Measurements from ENCODE around the gene ALKBH6. TPM values are rescaled to one million over a fixed set of nuclear protein-coding genes. Genes with fewer than 3 reads are reported as not detected.

ALKBH6 gene
- total and polyA plus RNA-seq, 2 of the 13 experiments (the other 11 are each of a cell fraction or from before 2014, with no cell fraction given) = 13.7 to 18.1 TPM

DNA sequence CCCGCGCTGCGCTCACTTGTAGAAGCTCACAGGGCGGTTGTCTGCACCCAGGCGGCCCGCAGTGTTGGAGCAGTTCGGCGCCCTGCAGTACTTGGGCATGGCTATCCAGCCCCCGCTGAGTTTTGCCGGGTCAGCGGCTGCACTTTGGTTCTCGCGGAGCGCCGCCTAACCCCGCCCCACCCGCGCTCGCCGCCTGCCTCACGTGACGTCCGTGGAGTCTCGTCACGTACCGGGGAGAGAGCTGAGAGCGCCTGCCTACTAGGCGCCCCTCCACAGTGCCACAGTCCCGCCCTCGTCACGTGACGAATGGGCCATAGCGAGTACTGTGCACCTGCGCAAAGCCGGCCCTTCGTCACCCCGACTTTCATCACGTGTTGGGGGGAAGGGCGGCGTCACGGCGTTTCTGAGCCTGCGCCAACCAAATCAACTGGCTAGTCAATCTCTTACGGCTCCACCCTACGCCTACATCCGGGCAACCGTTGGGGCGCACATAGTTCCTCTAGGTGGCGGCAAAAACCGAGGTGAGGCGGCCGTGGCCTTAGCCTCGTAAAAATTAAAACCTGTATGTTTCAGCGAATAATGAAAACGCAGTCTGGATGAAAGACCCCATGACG, 40.2 kb upstream of the ALKBH6 start, which contains the start of gene THAP8 (continued):
- TF ChIP-seq PRPF4 (IDR thresholded peaks at IDR 0.05; ENCODE audit: low read depth, low read length, poor library complexity, severe bottlenecking) (no peak), ZNF260 (CRISPR knock-in tag; IDR thresholded peaks at IDR 0.05; ENCODE audit: borderline replicate concordance, low read depth) (no peak), ZNF589 (CRISPR knock-in tag; conservative IDR thresholded peaks at IDR 0.05) (peak; percentile 51; the same call in 1 of the 2 replicates), SNRNP70 (IDR thresholded peaks at IDR 0.05; ENCODE audit: low read depth, low read length) (no peak), ZSCAN21 (CRISPR knock-in tag; IDR thresholded peaks at IDR 0.05; ENCODE audit: borderline replicate concordance) (peak; percentile 63; the same call in 1 of the 2 replicates), TBL1XR1 (IDR thresholded peaks at IDR 0.05; ENCODE audit: borderline replicate concordance, low read length, partially characterized antibody) (peak; percentile 16), ZNF7 (CRISPR knock-in tag; IDR thresholded peaks at IDR 0.05) (no peak), CENPT (CRISPR knock-in tag; IDR thresholded peaks at IDR 0.05; ENCODE audit: low read depth) (no peak), ZMAT3 (CRISPR knock-in tag; conservative IDR thresholded peaks at IDR 0.05) (peak; percentile 74), PCBP2 (optimal IDR thresholded peaks at IDR 0.05; ENCODE audit: low read depth, low read length, poor library complexity, severe bottlenecking) (no peak), ZNF317 (CRISPR knock-in tag; IDR thresholded peaks at IDR 0.05) (peak; percentile 75; the same call in 1 of the 2 replicates), U2AF1 (optimal IDR thresholded peaks at IDR 0.05; ENCODE audit: low read depth, low read length) (peak; percentile 59), NCOR1 (IDR thresholded peaks at IDR 0.05; ENCODE audit: borderline replicate concordance, low read length) (peak; percentile 51; the same call in 1 of the 2 replicates), MTF1 (CRISPR knock-in tag; IDR thresholded peaks at IDR 0.05) (no peak), ZNF235 (CRISPR knock-in tag; IDR thresholded peaks at IDR 0.05; ENCODE audit: borderline replicate concordance) (no peak)
- TF ChIP-seq, protein P1, sequence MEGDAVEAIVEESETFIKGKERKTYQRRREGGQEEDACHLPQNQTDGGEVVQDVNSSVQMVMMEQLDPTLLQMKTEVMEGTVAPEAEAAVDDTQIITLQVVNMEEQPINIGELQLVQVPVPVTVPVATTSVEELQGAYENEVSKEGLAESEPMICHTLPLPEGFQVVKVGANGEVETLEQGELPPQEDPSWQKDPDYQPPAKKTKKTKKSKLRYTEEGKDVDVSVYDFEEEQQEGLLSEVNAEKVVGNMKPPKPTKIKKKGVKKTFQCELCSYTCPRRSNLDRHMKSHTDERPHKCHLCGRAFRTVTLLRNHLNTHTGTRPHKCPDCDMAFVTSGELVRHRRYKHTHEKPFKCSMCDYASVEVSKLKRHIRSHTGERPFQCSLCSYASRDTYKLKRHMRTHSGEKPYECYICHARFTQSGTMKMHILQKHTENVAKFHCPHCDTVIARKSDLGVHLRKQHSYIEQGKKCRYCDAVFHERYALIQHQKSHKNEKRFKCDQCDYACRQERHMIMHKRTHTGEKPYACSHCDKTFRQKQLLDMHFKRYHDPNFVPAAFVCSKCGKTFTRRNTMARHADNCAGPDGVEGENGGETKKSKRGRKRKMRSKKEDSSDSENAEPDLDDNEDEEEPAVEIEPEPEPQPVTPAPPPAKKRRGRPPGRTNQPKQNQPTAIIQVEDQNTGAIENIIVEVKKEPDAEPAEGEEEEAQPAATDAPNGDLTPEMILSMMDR (CRISPR knock-in tag; IDR thresholded peaks at IDR 0.05) = peak; percentile 59
- TF ChIP-seq, protein P2, sequence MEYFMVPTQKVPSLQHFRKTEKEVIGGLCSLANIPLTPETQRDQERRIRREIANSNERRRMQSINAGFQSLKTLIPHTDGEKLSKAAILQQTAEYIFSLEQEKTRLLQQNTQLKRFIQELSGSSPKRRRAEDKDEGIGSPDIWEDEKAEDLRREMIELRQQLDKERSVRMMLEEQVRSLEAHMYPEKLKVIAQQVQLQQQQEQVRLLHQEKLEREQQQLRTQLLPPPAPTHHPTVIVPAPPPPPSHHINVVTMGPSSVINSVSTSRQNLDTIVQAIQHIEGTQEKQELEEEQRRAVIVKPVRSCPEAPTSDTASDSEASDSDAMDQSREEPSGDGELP (IDR thresholded peaks at IDR 0.05; ENCODE audit: borderline replicate concordance, low read depth) = no peak; the same call in 1 of the 2 replicates
- TF ChIP-seq, protein P3, sequence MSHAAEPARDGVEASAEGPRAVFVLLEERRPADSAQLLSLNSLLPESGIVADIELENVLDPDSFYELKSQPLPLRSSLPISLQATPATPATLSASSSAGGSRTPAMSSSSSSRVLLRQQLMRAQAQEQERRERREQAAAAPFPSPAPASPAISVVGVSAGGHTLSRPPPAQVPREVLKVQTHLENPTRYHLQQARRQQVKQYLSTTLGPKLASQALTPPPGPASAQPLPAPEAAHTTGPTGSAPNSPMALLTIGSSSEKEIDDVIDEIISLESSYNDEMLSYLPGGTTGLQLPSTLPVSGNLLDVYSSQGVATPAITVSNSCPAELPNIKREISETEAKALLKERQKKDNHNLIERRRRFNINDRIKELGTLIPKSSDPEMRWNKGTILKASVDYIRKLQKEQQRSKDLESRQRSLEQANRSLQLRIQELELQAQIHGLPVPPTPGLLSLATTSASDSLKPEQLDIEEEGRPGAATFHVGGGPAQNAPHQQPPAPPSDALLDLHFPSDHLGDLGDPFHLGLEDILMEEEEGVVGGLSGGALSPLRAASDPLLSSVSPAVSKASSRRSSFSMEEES (CRISPR knock-in tag; IDR thresholded peaks at IDR 0.05) = peak; percentile 99
- TF ChIP-seq, protein P4, sequence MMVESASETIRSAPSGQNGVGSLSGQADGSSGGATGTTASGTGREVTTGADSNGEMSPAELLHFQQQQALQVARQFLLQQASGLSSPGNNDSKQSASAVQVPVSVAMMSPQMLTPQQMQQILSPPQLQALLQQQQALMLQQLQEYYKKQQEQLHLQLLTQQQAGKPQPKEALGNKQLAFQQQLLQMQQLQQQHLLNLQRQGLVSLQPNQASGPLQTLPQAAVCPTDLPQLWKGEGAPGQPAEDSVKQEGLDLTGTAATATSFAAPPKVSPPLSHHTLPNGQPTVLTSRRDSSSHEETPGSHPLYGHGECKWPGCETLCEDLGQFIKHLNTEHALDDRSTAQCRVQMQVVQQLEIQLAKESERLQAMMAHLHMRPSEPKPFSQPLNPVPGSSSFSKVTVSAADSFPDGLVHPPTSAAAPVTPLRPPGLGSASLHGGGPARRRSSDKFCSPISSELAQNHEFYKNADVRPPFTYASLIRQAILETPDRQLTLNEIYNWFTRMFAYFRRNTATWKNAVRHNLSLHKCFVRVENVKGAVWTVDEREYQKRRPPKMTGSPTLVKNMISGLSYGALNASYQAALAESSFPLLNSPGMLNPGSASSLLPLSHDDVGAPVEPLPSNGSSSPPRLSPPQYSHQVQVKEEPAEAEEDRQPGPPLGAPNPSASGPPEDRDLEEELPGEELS (CRISPR knock-in tag; IDR thresholded peaks at IDR 0.05) = peak; percentile 70
- TF ChIP-seq, protein P5, sequence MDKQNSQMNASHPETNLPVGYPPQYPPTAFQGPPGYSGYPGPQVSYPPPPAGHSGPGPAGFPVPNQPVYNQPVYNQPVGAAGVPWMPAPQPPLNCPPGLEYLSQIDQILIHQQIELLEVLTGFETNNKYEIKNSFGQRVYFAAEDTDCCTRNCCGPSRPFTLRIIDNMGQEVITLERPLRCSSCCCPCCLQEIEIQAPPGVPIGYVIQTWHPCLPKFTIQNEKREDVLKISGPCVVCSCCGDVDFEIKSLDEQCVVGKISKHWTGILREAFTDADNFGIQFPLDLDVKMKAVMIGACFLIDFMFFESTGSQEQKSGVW (CRISPR knock-in tag; IDR thresholded peaks at IDR 0.05; ENCODE audit: borderline replicate concordance) = no peak
- TF ChIP-seq, protein P6, sequence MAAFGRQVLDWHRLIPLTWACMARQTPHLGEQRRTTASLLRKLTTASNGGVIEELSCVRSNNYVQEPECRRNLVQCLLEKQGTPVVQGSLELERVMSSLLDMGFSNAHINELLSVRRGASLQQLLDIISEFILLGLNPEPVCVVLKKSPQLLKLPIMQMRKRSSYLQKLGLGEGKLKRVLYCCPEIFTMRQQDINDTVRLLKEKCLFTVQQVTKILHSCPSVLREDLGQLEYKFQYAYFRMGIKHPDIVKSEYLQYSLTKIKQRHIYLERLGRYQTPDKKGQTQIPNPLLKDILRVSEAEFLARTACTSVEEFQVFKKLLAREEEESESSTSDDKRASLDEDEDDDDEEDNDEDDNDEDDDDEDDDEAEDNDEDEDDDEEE (CRISPR knock-in tag; IDR thresholded peaks at IDR 0.05) = 0 out of 2 replicates have a peak, but pooled peaks have one; percentile 73

All from HepG2 (cell line).